HG02798 (cell line): Measurements from ENCODE around the gene SUSD3.
"Not testable (repeated sequence)": the region's sequence is repeated elsewhere in the genome, so short reads cannot be mapped to it uniquely, and the experiment has no call there.

Source experiments
- ATAC-seq: cut with Tn5 transposase; IDR thresholded peaks from one replicate; pipeline ENCODE4 v1.9.1; 2021; ENCODE audit warnings: mild to moderate bottlenecking; ENCODE audit not compliant: unreplicated experiment, poor library complexity

The SUSD3 gene

GRCh38 chr9:93091056-93091452 is 32.6 kb downstream of the SUSD3 start:
- ATAC-seq: no peak

GRCh38 chr9:93091453-93092081 is 33.1 kb downstream of the SUSD3 start:
- ATAC-seq: no peak

GRCh38 chr9:93092251-93092991 is 33.9 kb downstream of the SUSD3 start:
- ATAC-seq: no peak

DNA sequence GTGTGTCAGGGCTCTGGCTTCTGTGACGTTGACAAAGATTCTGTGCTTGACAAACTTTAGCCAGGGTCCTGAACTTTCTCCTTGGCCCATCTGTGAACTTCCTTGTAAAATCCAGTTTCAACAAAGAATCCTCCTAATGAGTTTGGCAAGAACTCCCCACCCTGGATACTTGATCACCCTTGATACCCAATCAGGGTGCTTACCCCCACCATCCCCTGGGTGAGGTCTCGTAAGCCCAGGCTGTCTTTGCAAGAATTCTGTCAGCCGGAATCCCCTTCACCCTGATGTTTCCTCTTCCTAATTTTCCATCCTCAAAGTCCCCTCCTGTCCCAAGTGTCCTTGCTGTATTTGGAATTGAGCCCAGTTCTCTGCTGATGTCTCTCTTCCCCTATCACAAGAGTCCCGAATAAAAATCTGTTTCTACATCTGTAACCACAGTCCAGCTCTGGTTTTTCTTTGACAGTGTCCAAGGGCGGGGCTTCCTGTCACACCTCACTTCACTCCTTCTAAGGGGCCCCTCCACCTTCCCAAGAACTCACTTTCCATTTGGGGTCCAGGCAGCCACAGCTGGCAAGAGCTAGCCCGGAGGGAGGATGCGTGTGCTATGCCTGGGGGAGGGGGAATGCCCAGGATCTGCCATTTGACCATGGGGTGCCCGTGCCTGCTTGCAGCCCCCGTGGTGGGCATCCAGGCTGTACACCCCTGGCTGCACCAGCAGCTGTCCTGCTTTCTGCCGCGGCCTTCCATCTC is 34.8 kb downstream of the SUSD3 start:
- ATAC-seq: no peak

DNA sequence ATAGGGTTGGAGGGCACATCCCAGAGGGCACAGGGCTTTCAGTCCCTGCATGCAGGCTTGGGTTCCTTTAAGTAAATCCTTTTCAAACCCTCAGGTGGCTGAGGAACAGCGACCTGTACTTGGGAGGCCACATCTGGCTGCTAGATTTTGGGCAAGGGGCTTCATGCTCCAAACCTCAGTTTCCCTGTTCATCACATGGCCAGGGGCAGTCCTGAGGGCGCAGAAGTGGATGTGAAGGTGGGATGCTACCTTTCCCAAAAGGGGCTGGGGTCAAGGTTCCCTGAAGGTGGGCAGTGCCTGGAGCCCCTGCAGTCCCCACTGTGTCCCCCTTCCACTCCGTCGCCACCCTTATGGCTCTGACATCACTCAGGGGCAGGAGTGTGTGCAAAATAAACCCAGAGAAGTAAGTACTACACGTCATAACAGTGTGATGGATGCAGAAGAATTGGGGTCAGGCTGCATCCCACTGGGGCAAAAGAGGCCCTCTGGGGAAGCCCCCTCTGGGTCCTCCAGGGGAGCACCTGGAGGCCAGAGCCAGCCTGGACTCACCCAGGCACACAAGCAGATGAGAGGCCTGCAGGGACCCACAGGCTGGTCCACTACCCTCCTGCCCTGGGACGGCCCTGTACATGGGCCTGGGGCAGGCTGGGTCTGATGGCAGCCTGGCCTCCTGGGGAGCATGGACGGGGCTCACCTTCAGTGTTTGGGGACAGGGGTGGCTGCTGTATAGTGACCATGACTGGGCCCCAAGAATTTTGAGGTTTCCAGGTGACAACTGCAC is 35.6 kb downstream of the SUSD3 start:
- no peak for ATAC-seq

- no peak for ATAC-seq
Measured at GRCh38 chr9:93094658-93095204, 36.2 kb downstream of the SUSD3 start.

- ATAC-seq: peak; percentile 82
Measured at GRCh38 chr9:93095205-93096130, 37.0 kb downstream of the SUSD3 start.

DNA sequence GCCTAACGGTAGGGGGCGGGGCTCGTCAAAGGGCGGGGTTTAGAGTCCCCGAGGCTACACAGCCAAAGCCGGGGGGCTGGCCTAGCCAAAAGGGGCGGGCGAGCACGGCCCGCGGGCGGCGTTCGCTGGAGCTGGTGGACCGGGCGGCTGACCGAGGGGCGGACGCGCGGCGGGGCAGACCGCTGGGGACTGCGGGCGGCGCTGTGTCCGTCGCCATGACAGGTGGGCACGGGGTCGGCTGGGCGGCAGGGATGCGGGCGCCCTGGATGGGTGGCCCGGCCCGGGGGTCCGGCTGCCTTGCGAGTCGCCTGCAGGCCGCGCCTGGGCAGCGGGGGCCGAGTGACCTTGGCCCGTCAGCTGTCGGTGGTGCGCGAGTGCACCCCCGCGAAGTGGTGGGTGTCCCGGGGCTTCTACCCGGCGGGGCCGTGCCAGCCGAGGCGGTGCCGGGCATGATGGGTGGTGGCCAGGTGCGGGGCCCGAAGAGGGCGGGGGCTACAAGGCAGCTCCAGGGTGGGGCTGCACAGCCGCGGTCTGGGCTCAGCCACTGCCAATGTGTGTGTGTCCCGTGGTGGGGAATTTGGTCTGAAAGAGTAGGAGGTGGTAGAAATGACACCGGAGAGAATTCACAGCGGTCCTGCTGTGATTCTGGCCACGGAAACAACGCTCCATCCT is 37.8 kb downstream of the SUSD3 start, which contains the start of gene CARD19:
CARD19 (plus strand) TSS at position 87 of the 672 bp plus-strand sequence; CDS start at position 216, 129 bp downstream.
- ATAC-seq: peak; percentile 14

- no peak for ATAC-seq
Measured at GRCh38 chr9:93096811-93097382, 38.4 kb downstream of the SUSD3 start.

DNA sequence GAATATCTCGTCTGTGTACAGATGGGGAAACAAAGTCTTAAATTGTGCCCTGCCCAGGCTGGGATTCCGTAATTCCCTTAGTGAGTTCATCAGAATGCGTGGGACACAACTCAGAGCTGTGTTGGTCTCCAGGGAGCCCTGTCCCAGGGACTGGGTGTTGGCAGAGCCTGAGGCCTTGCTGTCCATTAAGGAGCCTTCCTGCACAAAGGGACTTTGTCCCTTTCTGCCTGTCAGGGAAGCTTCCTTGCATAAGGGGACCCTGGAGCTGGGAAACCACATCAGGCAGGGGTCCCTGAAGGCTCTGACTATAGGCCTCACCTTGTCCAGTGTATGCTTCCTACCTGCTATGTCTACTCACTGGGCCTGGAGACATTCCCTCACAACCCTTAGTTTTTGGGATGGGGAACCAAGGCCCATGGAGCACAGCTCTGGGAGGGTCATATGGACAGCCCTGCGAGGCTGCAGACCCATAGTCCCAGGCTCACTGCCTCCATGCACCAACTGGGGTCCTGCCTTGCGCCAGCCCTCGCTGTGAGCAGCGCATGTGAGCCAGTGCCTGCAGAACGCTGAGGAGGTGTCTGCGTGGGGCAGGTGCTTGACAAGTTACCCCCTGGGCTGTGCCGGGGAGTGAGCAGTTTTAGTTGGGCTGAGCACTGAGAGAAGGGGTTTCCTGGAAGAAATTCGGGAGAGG is 39.2 kb downstream of the SUSD3 start:
- ATAC-seq: no peak

DNA sequence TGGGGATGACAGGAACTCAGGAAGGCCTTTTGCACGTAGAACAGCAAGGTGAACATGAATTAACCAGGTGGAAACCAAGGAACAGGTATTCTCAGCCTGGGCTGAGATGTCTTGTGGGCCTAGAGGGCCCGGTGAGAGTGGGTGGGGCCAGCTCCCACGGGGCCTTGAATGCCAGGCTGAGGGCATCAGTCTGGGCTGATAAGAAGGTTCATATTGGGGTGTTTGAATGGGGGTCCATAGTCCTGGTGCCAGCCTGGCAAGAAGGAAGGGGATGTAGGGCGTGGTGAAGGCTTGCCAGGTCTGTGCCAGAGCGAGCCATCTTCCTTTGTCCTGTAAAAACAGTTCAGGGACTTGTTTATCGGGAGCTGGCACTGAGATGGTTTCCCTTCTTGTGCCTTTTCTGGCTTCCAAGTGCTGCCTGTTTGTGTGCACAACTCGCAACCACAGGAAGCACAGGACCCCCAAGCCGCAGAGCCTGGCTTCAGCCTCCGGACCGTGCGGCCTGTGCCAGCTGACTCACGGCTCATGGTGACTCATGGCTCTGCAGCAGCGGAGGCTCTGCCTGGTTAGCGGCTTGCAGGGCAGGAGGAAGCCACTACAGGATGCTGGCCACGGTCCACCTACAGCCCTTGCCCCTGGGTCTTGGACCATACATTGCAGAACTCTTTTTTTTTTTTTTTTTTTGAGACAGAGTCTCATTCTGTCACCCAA is 39.9 kb downstream of the SUSD3 start:
- no peak for ATAC-seq

GRCh38 chr9:93099551-93100275 is 41.2 kb downstream of the SUSD3 start:
- ATAC-seq: no peak

DNA sequence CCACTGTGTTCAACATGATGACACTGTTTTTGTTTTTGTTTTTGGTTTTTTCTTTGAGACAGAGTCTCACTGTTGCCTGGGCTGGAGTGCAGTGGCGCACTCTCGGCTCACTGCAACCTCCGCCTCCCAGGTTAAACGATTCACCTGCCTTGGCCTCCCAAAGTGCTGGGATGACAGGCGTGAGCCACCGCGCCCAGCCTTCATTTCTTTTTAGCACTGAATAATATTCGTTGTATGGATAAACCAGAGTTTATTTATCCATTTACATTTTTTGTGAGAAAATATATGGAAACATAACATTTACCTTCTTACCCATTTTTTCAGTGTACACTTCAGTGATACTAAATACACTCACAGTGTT is 41.8 kb downstream of the SUSD3 start:
- ATAC-seq: no peak

DNA sequence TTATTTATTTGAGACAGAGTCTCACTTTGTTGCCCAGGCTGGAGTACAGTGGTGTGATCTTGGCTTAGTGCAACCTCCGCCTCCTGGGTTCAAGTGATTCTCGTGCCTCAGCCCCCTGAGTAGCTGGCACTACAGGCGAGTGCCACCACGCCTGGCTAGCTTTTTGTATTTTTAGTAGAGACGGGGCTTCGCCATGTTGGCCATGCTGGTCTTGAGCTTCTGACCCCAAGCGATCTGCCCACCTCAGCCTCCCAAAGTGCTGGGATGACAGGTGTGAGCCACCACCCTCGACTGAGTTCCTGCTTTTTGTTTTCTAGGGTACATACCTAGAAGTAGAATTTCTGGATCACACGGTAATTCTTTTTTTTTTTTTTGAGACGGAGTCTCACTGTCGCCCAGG is 42.6 kb downstream of the SUSD3 start:
- not testable (repeated sequence) for ATAC-seq

- ATAC-seq: no peak
Measured at GRCh38 chr9:93105620-93106019, 47.1 kb downstream of the SUSD3 start.

GRCh38 chr9:93107151-93107824 is 48.8 kb downstream of the SUSD3 start:
- ATAC-seq: no peak
